Measurements from ENCODE around the gene ATG9A. TPM values are rescaled to one million over a fixed set of nuclear protein-coding genes. Genes with fewer than 3 reads are reported as not detected.

Gene ATG9A
- total RNA-seq, 1 experiment from 2014 or later = 46.4 TPM

DNA sequence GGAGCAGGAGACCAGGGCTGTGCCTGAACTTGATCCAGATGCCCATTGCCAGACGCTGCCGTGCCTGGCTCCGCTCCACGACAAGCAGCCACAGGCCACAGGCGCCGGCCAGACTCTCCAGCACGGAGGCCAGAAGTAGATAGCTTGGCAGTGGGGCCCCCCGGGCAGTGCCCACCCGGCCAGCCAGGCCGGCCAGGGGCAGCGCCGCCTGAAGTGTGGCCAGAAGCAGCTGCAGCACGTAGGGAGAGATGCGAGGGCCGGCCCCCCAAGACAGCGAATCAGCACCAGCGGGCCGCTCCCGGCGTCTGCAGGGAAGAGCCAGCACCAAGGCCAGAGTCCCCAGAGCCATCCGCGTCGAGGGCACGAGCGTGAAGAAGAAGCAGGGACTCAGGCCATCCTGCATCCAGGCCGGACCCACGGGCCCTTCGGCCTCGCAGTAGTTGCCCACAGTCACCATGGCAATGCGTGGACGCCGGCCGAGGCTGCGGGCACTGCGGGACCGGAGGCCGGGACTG, 11.2 kb downstream of the ATG9A start:
- H3K79me1 ChIP-seq (ENCODE audit: insufficient read depth, low read depth, low read length, poor library complexity, severe bottlenecking) = no peaks in the 10 kb centered on the region
- H2AFZ ChIP-seq (ENCODE audit: low read length) = no peak overlapping the region
- H3K4me2 ChIP-seq (ENCODE audit: insufficient read depth, insufficient read length, low read length) = peak overlapping the region; percentile 75
- no peak overlapping the region for H3K23ac ChIP-seq (ENCODE audit: insufficient read length, low read depth, low read length)
- Mint-ChIP-seq H3K27me3 (ENCODE audit: low read depth) (peaks cover 3% of the 10 kb centered on the region; the same call in 1 of the 2 replicates), H3K36me3 (ENCODE audit: insufficient read depth in 1 of 3, low read depth in 3 of 3) (peaks cover 23 to 59% (median 53%) of the 10 kb centered on the region in 3 experiments), H3K9me3 (no peaks in the 10 kb centered on the region), H3K4me3 (peak overlapping the region; percentile 85 to 91), H3K27ac (peak overlapping the region; percentile 66 to 97 (median 79); a peak in 4 of 7 replicates), H3K4me1 (peaks cover 19 to 23% of the 10 kb centered on the region in 2 experiments)
- H3K9me3 ChIP-seq (ENCODE audit: control insufficient read depth, low read depth, low read length) = no peaks in the 10 kb centered on the region
- H2BK12ac ChIP-seq (ENCODE audit: insufficient read length, low read depth, low read length) = no peak overlapping the region
- no peak overlapping the region for H3K4ac ChIP-seq (ENCODE audit: low read depth, low read length)
- no peak overlapping the region for H2BK5ac ChIP-seq (ENCODE audit: insufficient read length, low read length)
- no peak overlapping the region for H2BK20ac ChIP-seq (ENCODE audit: low read depth, low read length, poor library complexity, severe bottlenecking)
- H2AK5ac ChIP-seq (ENCODE audit: insufficient read length, low read length) = no peak overlapping the region
- peak overlapping the region; percentile 72 for H3K9ac ChIP-seq (ENCODE audit: extremely low read depth, insufficient read length, low read length)
- no peak for TF ChIP-seq CTCF (conservative IDR thresholded peaks at IDR 0.05)
- no peak overlapping the region for H4K5ac ChIP-seq (ENCODE audit: insufficient read length, low read depth, low read length)
- peak; percentile 84 for DNase-seq
- H4K20me1 ChIP-seq (ENCODE audit: control insufficient read depth, insufficient read depth, insufficient read length) = no peaks in the 10 kb centered on the region
- H2BK120ac ChIP-seq (ENCODE audit: low read depth, low read length, poor library complexity, severe bottlenecking) = no peak overlapping the region
- no peaks in the 10 kb centered on the region for H3K27me3 ChIP-seq (ENCODE audit: insufficient read depth, low read length)
- H3K23me2 ChIP-seq (ENCODE audit: insufficient read length, low read depth, low read length, poor library complexity, severe bottlenecking) = peaks cover 7% of the 10 kb centered on the region
- H3K27ac ChIP-seq (ENCODE audit: insufficient read length, low read depth, low read length) = no peak overlapping the region
- no peaks in the 10 kb centered on the region for H3K79me2 ChIP-seq (ENCODE audit: insufficient read depth, low read length)
- H3K56ac ChIP-seq (ENCODE audit: insufficient read length, low read depth, low read length) = no peak overlapping the region
- H2BK15ac ChIP-seq (ENCODE audit: low read depth, low read length) = no peak overlapping the region
- H3K18ac ChIP-seq (ENCODE audit: insufficient read length, low read depth, low read length) = peak overlapping the region; percentile 29
- H3K4me1 ChIP-seq (ENCODE audit: insufficient read depth, low read length) = no peaks in the 10 kb centered on the region
- no peak overlapping the region for H4K91ac ChIP-seq (ENCODE audit: insufficient read length, low read depth, low read length)
- no CpG with 5 or more reads among the region's 37 CpGs for WGBS (ENCODE audit: extremely low coverage, insufficient read length, low lambda C conversion rate)
- H4K8ac ChIP-seq (replicated peaks; ENCODE audit: insufficient read length, low read depth, low read length) = no peak overlapping the region
- no peak overlapping the region for H3K14ac ChIP-seq (ENCODE audit: insufficient read depth, low read length)
- no peak overlapping the region for H3T11ph ChIP-seq (ENCODE audit: low read length)

Measured in H9 (cell line).